Mammary epithelial cell (primary cell): ENCODE data around the gene GRIA3.

ENCODE experiments used
- CTCF ChIP-seq, 2 donors: IDR thresholded peaks in 1 of 2; conservative IDR thresholded peaks in 1 of 2; 2 replicates each; pipeline ENCODE4 v1.5.1; 2011 to 2012; ENCODE audit warnings: inconsistent platforms in 2 of 2, low read length in 2 of 2, mild to moderate bottlenecking in 2 of 2, control low read depth in 1 of 2, low read depth in 1 of 2; ENCODE audit not compliant: insufficient read depth in 1 of 2; ENCODE audit errors: extremely low read depth in 1 of 2
- EZH2 ChIP-seq: IDR thresholded peaks from 2 replicates; pipeline ENCODE4 v1.6.1; 2012; ENCODE audit warnings: low read length, inconsistent platforms, borderline replicate concordance

DNA sequence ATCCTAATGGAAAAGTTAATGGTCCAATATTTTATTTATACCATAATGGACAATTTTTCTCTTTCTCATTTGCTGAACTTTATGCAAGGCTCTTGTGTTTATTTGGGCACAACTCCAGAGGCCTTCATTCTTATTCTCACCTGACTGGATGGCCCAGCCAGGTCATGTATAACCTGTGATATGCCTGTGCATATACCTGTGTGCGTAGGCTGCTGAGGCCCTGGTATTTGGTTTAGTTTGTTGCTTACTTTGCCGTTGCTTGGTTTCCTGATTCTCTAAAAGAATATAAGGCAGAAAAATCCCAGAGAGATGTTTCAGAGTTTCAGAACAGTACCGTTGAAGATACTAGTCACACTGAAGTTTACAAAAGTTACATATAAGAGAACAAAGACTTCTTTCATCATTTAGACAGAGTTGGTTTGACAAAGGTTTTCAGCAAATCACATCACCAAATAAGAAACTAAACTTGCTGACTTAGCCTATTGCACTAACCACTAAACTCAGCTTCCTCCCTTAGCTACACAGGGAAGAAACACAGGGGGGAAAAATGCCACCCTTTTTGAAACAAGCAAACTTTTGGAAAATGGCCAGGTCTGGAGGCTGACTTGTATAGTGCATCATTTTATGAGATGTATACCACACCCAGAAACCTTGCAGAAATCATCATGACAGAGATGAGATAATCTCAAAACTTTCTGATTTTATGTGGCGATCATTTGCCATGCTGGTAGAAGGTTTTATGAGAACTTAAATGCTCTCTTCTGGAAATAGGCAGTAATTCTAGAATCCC lies 248.5 kb downstream of the GRIA3 start:
- no peak for TF ChIP-seq CTCF (conservative IDR thresholded peaks at IDR 0.05 in 1 of 2, IDR thresholded peaks at IDR 0.05 in 1 of 2; ENCODE audit: extremely low read depth in 1 of 2, insufficient read depth in 1 of 2, low read depth in 1 of 2, low read length in 2 of 2)
- no peak for TF ChIP-seq EZH2
